NCI-H460 (cell line): ENCODE results near the gene SGTA. TPM values are rescaled to one million over a fixed set of nuclear protein-coding genes. Genes with fewer than 3 reads are reported as not detected.

ENCODE experiments used
- DNase-seq: peaks from one replicate; pipeline ENCODE4 v3.0.0-alpha.2; 2016; ENCODE audit warnings: low read depth; ENCODE audit errors: extremely low read depth
- total RNA-seq: library from RNA; depleted of rRNA; stranded (reverse); fragments of >200 nt; shearing (Covaris generic); gene quantifications from 2 replicates; pipeline ENCODE4 v1.2.3, GENCODE V29; 2014

SGTA gene
- total RNA-seq, 1 experiment from 2014 or later = 42.5 TPM

DNA sequence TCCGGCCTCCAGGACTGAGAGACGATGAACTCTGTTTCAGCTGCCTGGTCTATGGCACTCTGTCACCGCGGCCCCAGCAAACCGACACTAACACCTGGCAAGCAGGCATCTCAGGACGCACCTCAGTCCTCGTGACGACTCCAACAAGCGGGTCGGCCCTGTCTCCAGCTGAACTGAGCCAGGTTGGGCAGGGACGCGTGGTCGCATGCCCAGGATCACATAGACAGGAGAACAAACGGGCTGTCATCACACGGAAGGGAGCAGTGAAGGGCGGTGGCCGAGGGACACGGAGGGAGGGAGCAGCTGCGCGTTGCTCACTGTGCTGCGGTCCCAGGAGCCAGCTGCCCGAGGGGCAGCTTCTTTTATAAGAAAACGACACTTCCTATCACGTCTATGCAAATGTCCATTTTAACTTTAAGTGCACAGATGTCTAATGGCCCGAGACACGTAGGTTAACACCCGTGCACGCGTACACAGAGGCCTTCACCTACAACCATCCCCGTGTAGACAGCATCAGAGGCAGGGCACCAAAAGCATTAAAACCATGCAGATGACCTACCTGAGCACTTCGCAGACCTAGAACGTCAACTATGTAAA, 8.9 kb downstream of the SGTA start:
- DNase-seq = no peak

DNA sequence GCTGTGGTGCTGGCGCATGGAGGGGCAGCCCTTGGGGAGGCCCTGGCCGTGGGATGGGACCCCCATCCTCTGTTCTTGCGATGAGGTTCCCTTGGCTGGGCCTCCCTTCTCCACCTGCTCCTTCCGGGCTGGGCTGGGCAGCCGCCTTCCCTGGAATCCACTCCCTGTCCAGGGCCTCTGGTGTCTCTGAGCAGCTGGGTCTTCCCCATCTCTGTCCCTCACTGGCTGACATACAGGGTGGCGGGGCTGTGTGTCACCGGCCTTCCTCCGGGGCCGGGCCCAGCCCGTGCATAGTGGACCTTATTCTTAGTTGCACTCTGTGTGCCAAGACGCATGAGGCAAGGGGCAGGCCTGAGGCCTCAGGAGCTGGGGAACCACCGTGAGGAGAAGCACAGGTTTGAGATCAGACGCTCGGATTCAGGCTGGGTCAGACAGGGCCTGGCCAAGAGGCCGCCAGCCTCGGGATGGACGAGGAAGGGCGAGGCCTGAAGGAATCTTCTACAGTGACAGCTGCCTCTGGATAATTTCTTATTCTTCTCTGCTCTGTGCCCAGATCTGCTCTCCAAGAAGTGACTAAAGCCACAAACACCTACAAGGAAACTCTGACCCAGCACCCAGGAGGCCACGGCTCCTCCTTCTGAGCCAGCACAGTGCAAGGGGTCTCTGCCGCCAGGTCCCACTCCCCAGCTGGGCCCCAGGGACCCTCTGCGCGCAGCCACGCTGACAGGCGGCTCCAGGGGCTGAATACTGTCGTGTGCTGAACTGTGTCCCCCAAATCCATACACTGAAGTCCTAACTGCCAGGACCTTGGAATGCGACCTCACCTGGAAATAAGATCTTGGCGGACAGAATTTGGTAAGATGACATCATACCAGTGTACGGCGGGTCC, 11.0 kb downstream of the SGTA start:
- no peak for DNase-seq

DNA sequence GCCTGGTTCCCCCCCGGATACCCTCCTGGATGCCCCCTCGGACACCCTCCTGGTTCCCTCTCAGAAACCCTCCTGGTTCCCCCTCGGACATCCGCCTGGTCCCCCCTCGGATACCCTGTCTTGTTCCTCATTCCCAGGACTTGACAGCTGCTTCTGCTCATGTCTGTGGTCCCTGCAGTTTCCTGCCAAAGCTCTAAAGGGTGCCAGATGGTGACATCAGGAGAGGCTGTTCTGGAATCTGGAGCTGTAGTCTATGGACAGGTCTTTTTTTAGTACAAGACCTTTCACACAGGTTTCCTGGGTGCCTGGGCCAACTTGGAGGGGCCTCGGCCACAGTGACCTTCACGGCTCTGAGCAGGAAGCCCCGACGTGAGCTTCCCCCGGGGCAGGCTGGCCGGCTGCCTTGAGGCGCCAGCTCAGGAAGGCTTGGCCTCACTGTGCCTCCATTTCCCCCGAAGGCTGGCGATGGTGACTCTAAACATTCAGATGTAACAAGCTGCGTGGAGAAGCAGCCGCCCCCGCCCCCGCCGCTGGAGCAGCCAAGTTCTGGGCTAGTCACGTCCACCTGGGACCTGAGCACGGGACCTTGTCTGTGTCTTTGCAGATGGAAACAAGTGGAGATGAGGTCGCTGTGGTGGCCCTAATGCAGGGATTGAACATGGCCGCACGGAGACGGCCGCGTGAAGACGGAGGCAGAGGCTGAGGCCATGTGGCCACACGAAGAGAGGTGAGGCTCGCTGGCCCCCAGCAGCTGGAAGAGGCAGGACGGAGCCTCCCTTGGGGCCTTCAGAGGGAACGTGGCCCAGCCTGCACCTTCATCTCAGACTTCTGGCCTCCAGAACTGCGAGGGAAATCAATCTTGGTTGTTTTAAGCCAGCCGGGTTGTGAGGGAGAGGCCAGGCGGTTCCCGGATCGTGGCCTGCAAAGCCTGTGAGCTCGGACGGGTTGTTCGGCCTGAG, 12.7 kb downstream of the SGTA start:
- no peak for DNase-seq

DNA sequence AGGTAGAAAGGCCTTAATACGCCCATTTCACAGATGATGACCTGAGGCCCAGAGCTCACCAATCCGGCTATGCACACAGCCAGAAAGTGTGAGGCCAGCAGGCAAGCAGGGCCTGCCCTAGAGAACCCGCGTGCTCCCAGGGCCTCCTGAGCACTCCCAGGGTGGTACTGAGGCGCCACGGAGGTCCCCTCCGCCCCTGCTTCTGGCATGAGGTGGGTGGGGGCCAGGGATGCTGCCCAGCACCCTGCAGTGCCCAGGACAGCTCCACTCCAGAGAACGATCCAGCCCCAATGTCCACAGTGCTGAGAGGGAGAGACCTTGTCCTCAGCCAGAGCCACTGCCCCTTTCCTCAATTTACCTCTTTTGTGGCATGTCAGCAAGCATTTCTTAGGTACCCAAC, 13.9 kb downstream of the SGTA start:
- no peak for DNase-seq

DNA sequence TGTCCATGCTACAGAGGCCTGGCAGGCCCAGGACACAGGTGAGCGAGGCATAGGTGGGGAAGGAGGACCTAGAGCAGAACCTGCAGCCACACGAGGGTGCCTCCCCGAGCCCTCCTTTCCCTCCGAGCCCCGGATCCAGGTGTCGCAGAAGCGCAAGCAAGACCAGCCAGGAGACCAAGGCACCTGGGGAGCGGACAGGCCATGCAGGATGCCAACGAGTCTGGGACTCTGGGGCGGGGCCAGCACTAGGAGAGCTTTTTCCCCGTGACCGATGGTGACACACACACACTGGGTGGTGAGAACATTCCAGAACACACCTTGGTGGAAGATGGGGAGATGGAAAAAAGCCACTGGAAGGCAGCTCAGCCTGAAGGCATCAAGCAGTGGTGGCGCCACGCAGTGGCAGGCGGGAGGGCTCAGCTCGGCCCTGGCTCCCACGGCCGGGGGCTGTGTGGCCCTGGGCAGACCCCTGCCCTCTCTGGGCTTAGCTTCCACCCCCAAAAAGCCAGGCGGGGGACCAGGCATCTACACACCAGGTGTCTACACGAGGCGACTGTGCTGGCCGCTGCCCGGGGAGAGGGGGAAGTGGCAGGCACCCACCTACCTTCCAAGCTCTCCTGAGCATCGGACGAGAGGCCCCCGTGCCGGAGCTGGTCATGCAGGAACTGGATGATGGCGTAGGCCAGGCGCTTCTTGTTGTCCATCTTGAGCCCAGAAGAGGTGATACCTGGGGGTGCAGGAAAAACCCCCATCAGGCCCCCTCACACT, 14.5 kb downstream of the SGTA start:
- no peak for DNase-seq

DNA sequence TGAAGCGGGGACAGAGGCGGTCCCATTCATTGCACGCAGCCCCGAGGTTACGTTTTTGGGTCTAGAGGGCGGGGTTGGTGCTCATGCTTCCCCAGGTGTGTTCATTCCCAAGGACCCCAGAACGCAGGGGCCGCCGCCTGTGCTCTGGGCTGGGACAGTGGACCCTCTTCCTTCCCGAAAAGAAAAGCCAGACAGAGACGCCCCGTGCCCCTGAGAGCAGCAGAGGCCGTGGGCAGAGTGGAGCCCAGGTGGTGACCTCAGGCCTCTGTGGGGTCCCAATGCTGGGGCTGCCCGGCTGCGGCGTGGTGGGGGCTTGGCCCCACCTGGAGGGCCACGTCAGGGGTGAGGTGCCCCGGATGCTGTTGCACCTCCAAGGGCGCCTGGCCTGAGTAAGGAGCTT, 15.4 kb downstream of the SGTA start:
- DNase-seq = no peak

DNA sequence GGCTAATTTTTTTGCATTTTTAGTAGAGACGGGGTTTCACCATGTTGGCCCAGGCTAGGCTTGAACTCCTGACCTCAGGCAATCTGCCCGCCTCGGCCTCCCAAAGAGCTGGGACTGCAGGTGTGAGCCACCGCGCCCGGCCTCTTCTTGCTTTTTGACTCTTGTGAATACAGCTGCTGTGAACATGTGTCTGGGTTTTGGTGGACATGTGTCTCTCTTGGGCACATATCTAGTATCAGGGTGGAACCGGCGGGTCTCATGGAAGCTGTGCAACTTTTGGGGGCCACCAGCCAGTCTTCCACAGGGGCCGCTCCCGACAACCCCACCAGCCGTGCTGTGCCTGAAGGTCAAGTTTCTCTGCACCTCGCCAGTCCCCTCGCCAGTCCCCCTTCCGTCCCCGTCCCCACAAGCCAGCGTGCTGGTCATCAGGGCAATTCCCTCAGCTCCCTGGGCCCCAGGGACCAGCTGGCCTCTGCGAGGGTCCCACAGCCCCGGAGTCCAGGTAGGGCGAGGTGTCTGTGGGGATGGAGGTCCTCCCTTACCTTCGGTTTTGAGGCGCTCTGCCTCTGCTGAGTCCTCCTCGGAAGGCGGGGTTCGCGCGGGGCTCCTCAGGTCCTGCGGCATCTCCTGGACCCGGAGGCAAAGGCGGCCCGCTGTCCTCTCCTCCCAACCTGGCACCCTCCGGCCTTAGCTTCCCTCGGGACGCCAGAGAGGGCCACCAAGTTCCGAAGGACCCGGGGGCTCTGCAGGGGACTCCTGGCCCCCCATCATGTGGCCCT, 16.3 kb downstream of the SGTA start:
- DNase-seq = no peak

DNA sequence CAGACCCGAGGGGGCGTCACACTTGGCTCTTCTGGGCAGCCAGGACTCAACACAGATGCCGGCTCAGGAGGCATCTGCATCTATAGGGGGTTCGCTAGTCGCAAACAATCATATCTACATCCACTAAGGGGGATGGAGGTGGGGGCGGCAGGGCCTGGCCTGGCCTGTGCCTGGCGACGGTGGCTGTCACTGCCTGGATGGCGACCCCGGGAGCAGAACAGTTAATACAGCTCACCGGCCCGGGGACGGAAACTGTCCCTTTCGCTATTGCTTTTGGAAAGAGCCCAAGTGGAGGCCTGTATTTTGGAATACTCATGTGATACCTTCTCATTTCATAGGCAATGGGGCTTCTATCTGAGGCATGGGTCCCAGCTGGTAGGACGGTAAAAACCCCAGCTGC, 17.7 kb downstream of the SGTA start:
- no peak for DNase-seq

DNA sequence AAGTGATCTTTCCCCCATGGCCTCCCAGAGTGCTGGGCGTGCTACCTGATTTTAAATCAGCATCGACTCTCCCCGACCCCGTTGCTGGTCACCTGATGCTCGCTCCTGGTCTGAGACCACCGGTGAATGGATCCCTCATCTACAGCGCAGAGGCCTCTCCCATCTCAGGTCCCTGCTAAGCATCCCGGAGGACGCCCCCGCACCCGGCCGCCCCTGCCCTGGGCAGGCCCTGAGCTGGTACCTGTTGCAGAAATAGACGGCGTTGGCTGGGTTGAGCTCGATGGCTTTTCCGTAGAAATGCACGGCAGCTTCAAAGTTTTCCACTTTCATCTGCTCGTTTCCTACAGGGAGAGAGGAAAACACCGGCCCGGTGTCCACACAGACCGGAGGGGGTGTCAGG, 18.1 kb downstream of the SGTA start:
- no peak for DNase-seq

DNA sequence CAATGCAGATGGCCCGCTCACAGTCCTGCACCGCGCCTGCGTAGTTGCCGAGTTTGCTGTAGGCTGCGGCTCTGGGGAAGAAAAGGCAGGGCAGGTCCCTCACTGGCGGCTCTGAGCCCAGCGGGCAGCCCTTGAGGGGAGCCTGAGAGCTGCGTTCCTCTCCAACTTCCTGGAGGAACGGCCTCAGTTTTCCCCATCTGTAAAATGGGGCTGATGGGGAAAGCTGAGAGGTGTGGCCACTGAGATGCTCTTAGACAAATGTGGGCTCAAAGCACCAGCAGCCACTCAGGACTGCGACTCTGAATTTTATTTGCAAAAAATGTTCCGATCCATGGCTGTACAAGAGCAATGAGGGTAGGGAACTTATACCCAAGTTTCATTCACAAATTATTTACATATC, 19.4 kb downstream of the SGTA start:
- no peak for DNase-seq

DNA sequence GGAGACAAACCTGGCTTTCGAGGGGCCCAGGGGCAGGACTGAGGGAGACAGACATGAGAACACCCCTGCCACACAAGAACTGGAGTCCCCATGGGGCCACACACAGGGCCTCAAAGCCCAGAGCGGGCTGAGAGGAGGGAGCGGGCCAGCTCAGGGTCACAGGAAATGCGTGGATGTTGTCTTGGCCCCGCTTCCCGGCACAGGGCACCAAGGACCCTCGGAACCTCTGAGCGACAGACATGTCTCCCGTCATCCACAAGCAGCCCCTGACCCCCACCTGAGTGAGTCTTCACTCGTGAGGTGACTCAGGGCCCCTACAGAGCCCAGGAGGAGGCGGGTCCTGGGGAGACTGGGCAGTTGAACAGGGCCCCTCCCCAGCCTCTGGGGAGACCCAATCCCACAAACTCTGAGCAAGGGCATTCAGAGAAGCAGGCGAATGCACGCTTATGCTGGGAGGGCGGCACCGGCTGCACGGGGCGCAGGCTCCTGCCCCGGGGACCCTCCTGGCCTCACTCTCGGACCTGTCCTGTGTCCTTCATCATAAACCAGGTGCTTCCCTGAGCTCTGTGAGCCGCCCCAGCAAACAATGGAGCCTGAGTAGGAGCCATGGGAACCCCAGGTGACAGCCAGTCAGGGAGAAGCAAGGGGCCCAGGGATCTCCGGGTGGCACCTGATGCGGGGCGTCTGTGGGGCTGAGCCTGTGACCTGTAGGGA, 20.1 kb downstream of the SGTA start:
- DNase-seq = no peak

DNA sequence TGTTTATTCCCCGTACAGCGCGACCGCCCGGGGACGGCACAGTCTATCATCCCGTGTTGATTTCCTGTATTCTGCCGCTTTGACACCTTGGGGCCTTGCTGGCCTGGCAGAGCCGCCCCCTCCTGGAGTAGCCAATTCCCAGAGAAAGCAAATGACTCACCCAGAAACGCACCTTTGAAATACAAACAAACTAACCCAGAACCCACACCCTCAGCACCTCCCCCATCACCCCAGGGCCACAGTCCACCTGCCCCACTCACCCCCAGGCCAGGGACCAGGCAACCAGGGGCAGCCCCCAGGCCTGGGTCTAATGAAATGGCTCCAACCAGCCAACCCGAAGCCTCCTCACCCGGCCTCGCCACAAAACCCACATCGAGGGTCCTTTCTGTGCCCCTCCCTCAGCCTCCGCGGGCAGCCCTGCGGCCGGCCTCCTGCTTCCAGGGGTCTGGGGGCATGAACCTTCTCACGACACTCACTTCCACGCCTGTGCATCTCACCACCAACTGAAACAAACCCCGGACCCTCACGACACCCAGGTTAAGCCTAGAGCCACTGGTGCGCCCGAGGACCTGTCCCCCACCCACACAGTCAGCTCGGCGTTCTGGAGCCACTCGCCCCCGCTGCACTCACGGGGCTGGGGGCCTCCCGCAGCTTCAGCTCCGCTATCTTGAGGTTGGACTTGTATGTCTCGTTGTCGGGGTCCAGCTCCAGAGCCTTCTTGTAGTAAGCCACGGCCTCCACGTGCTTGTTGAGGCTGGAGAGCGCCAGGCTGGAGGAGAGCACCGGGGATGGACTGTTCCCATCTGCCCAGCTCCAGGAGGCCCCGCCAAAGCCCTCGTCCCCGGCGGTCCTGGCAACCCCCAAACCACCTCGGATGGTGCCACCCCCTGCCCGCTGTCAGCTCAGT, 20.9 kb downstream of the SGTA start:
- DNase-seq = no peak

DNA sequence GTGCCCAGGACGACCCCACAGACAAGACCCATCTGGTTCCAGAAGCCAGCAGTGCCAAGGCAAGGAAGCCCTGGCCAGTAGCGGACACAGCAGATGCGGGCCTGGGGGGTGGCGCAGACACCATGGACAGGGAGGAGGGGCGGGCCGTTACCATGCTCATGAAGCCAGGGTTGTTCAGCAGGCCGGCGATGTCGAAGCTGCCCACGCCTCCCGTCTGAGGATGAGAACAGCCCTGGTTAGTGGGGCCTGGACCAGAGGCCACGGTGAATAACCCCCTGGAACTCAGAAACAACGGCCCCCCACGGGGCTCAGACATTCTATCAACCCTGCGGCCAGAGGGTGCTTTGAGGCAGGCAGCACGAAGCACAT, 21.8 kb downstream of the SGTA start:
- no peak for DNase-seq

DNA sequence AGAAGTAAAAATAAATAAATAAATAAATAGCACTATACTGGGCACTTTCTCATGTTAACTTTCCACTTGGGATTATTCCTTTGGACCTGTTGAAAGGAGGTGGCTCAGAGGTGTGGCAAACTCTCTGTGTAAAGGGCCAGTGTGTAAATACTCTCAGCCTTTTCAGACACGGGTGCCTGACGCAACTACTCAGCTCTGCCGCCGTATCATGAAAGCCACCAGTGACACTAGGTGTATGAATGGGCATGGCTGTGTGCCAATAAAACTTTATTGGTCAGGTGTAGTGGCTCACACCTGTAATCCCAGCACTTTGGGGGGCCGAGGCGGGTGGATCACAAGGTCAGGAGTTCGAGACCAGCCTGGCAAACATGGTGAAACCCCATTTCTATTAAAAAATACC, 23.1 kb downstream of the SGTA start:
- no peak for DNase-seq

DNA sequence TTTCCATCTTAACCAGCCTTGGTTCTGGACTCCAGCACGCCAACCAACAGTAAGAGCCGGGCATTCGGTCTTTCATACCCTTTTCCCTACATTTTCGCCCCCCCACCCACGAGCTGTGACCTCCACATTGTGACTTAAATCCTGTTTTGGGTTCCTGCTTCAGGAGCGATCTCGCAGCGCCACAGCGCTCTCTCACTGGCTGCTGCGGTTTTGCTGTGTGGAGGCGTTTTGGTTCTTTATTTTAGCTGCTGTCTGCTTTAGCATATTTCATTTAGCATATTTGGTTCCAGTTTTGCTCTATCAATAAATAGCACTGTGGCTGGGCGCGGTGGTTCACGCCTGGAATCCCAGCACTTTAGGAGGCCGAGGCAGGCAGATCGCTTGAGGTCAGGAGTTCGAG, 23.7 kb downstream of the SGTA start:
- DNase-seq = no peak

DNA sequence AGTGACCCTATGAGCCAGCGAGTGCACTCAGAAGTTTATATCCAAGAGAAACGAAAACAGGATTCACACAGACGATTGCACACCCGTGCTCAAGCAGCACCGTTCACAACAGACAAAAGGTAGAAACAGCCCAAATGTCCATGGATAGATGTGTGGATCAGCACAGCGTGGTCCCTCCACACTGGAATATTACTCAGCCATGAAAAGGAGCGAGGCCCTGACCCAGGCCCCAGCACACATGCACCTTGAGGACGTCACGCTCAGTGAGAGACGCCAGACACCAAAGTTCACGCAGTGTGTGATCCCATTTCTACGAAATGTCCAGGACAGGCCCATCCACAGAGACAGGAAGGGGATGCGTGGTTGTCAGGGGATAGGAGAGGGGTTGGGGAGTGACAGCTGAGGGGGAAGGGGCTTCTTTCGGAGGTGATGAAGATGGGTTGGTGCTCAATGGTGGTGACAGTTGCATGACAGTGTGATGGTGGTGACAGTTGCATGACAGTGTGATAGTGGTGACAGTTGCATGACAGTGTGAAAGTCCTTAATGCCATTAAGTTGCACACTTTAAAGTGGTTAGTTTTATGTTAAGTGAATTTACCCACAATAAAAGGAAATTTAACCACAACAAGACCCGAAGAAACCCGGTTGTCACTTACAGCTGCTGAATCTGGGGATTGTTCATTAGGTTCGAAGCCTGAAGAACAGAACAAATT, 24.3 kb downstream of the SGTA start:
- DNase-seq = no peak
